HepG2 (cell line): ENCODE data around the gene PIK3CD. TPM values are rescaled to one million over a fixed set of nuclear protein-coding genes. Genes with fewer than 3 reads are reported as not detected.

ENCODE experiments used
- ATAC-seq: fragments of 200-7000 bp; cut with Tn5 transposase; 3 replicates; pipeline ENCODE4 v1.9.1; 2020; ENCODE audit warnings: mild to moderate bottlenecking, moderate library complexity
- BruUV-seq: library from RNA; stranded (reverse); fragments of 400-500 nt; replicated peaks from 2 replicates; lab custom pipeline; 2021; lab: Mats Ljungman, UMichigan
- CTCF ChIA-PET: fragments of 300-600 bp; formaldehyde crosslinking; extraction: SDS; loops from one replicate; lab custom pipeline; 2021; ENCODE audit warnings: low total read pairs, inconsistent platforms, low intra/inter-chr PET ratio; lab: Yijun Ruan, JAX
- POLR2A ChIA-PET: fragments of 350-600 bp; sonication (Branson Sonifier 250); formaldehyde crosslinking; loops from one replicate; lab custom pipeline; 2020; ENCODE audit warnings: antibody characterized with exemption, inconsistent platforms; lab: Yijun Ruan, JAX
- DNase-seq: peaks from one replicate; pipeline ENCODE4 v3.0.0-alpha.2; 2015; ENCODE audit warnings: low spot score
- FAIRE-seq: peaks from 3 replicates; lab custom pipeline; 2011; peaks lifted over from hg19 to GRCh38; lab: Jason Lieb, UNC
- H2AFZ ChIP-seq: one replicate; pipeline ENCODE4 v1.6.1; 2011; ENCODE audit warnings: low read length, inconsistent platforms
- H3K27ac ChIP-seq: fragments of 300-600 bp; 3 replicates; pipeline ENCODE4 v1.8.0; 2011; ENCODE audit warnings: mixed run types, mild to moderate bottlenecking, mixed read lengths, low read length, inconsistent platforms; ENCODE audit not compliant: insufficient read depth; ENCODE audit errors: extremely low read length
- H3K27me3 ChIP-seq, 2 experiments: fragments of 200-600 bp in 1 of 2; 2 replicates in 1 of 2; 3 replicates in 1 of 2; pipeline versions ENCODE4 v1.6.0 to v1.8.0; 2011; ENCODE audit warnings: low read length in 2 of 2, mild to moderate bottlenecking in 2 of 2, moderate library complexity in 2 of 2, inconsistent platforms in 1 of 2; ENCODE audit not compliant: insufficient read depth in 2 of 2, control insufficient read depth in 1 of 2
- H3K36me3 ChIP-seq, 2 experiments: fragments of 200-600 bp in 1 of 2; replicated peaks in 1 of 2; 2 replicates in 1 of 2; 3 replicates in 1 of 2; pipeline versions ENCODE4 v1.5.1 to v1.8.0; 2011; ENCODE audit warnings: low read length in 2 of 2, inconsistent platforms in 1 of 2; ENCODE audit not compliant: insufficient read depth in 2 of 2, control insufficient read depth in 1 of 2
- H3K4me1 ChIP-seq: 2 replicates; pipeline ENCODE4 v1.5.1; 2012; ENCODE audit warnings: low read length, inconsistent platforms; ENCODE audit not compliant: insufficient read depth
- H3K4me2 ChIP-seq: 2 replicates; pipeline ENCODE4 v1.6.0; 2011; ENCODE audit warnings: low read depth, low read length, inconsistent platforms
- H3K4me3 ChIP-seq, 3 experiments: fragments of 200-600 bp in 1 of 3; sonication (generic), shearing (Covaris generic) in 1 of 3; replicated peaks in 1 of 3; 2 replicates each; pipeline ENCODE4 v1.5.1; 2011 to 2016; ENCODE audit warnings: low read length in 3 of 3, inconsistent platforms in 2 of 3, low read depth in 2 of 3, mild to moderate bottlenecking in 2 of 3, control low read depth in 1 of 3, mixed read lengths in 1 of 3; ENCODE audit not compliant: insufficient read depth in 1 of 3
- H3K79me2 ChIP-seq: one replicate; pipeline ENCODE4 v1.6.1; 2011; ENCODE audit warnings: low read length, inconsistent platforms; ENCODE audit not compliant: insufficient read depth
- H3K9ac ChIP-seq: 2 replicates; pipeline ENCODE4 v1.6.0; 2011; ENCODE audit warnings: mild to moderate bottlenecking, low read depth, low read length, inconsistent platforms; ENCODE audit not compliant: insufficient read depth
- H3K9me3 ChIP-seq: 2 replicates; pipeline ENCODE4 v1.5.1; 2012; ENCODE audit warnings: mild to moderate bottlenecking, low read length
- H4K20me1 ChIP-seq: 2 replicates; pipeline ENCODE4 v1.6.0; 2011; ENCODE audit warnings: inconsistent platforms, mild to moderate bottlenecking, low read length, moderate library complexity; ENCODE audit not compliant: insufficient read depth
- AGO1 ChIP-seq: fragments of 200-400 bp; formaldehyde crosslinking; IDR thresholded peaks from 2 replicates; pipeline ENCODE4 v1.6.1; 2017; ENCODE audit warnings: mild to moderate bottlenecking, low read depth, low read length, moderate library complexity; ENCODE audit not compliant: poor library complexity, severe bottlenecking
- FIP1L1 ChIP-seq: fragments of 200-400 bp; formaldehyde crosslinking; IDR thresholded peaks from 2 replicates; pipeline ENCODE4 v1.6.1; 2018; ENCODE audit warnings: low read depth, mild to moderate bottlenecking, low read length, moderate library complexity, borderline replicate concordance; ENCODE audit not compliant: insufficient read depth
- HNRNPL ChIP-seq: fragments of 200-400 bp; formaldehyde crosslinking; IDR thresholded peaks from 2 replicates; pipeline ENCODE4 v1.6.1; 2017; ENCODE audit warnings: mild to moderate bottlenecking, low read depth, low read length
- RAD51 ChIP-seq: fragments of 450-650 bp; IDR thresholded peaks from 2 replicates; pipeline ENCODE4 v1.6.1; 2016; ENCODE audit warnings: borderline replicate concordance
- TARDBP ChIP-seq: sonication (generic); formaldehyde crosslinking; IDR thresholded peaks from 2 replicates; pipeline ENCODE4 v1.8.0; 2022; ENCODE audit warnings: mild to moderate bottlenecking, missing genetic modification reagents
- YEATS2 ChIP-seq: sonication (generic); formaldehyde crosslinking; IDR thresholded peaks from 2 replicates; pipeline ENCODE4 v1.4.0; 2020; ENCODE audit warnings: missing genetic modification reagents, borderline replicate concordance
- ZNF318 ChIP-seq: sonication (generic); formaldehyde crosslinking; IDR thresholded peaks from 2 replicates; pipeline ENCODE4 v1.4.0; 2020; ENCODE audit warnings: mild to moderate bottlenecking, missing genetic modification reagents
- WGBS: methylation state at CpG from one replicate; pipeline ENCODE4 v1.1.6; 2017; ENCODE audit warnings: low lambda C conversion rate; 5-methylcytosine and 5-hydroxymethylcytosine counted together
- in situ Hi-C: cut with HindIII; loops from 2 replicates; pipeline ENCODE4 v1.10.0; 2017; ENCODE audit warnings: low pct_unique_long_range_greater_than_20kb; ENCODE audit not compliant: extremely low pct_ligation_motif_present
- intact Hi-C: fragments of 100-400 bp; cut with micrococcal nuclease; formaldehyde crosslinking; loops from one replicate; pipeline ENCODE4 v1.10.0; 2022; ENCODE audit not compliant: unreplicated experiment
- polyA plus RNA-seq, 8 experiments: library from polyadenylated mRNA; depleted of rRNA in 3 of 8; stranded (reverse) in 7 of 8; unstranded in 1 of 8; fragments of >200 nt; fragmentation: Illumina TruSeq in 4 of 8; extraction: Trizol in 4 of 8; gene quantifications; 2 replicates each; pipeline versions ENCODE4 v1.2.1 to v1.2.3, GENCODE V29; 2011 to 2016; ENCODE audit warnings: low read depth in 4 of 8, missing spikeins in 1 of 8, mixed read lengths in 1 of 8; ENCODE audit not compliant: insufficient read depth in 1 of 8
- total RNA-seq, 5 experiments: library from RNA; depleted of rRNA; stranded (reverse); fragments of >200 nt; fragmentation: Illumina TruSeq; extraction: Trizol; gene quantifications; 2 replicates each; pipeline ENCODE4 v1.2.3, GENCODE V29; 2016; ENCODE audit warnings: low read depth in 1 of 5
- TF ChIP-seq, protein P1 (sequence below): sonication (generic); formaldehyde crosslinking; IDR thresholded peaks from 2 replicates; pipeline ENCODE4 v1.5.1; 2020; ENCODE audit warnings: missing genetic modification reagents, mild to moderate bottlenecking, borderline replicate concordance

Gene PIK3CD
- total and polyA plus RNA-seq, 2 of the 13 experiments (the other 11 are each of a cell fraction or from before 2014, with no cell fraction given), result 7.1 to 10.0 TPM

DNA sequence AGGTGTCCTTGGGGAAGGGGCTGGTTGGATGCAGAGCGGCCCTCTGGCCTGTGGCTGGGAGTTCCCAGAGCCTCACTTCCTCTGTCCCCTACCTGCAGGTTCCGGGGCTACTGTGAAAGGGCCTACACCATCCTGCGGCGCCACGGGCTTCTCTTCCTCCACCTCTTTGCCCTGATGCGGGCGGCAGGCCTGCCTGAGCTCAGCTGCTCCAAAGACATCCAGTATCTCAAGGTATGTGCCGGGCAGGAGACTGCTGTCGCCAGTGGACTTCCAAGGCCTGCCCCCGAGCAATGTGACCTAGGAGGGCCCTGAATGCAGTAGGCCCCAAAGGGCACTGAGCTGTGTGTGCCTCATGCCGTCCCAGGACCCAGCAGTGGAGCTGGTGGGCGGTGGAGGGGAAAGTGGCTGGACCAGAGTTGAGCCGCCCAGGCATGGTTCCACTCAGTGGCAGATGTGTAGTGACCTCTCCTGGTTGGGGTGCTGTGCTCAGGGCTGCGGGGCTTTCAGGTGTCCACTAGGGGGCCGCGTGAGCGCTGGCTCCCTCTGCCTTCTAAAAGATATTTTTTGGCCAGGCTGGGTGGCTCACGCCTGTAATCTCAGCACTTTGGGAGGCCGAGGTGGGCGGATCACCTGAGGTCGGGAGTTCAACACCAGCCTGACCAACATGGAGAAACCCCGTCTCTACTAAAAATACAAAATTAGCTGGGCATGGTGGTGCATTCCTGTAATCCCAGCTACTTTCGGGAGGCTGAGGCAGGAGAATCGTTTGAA lies 73.4 kb downstream of the PIK3CD start (continued):
- TF ChIP-seq HNRNPL, result no peak
- TF ChIP-seq, all 625 proteins: peak for 26

DNA sequence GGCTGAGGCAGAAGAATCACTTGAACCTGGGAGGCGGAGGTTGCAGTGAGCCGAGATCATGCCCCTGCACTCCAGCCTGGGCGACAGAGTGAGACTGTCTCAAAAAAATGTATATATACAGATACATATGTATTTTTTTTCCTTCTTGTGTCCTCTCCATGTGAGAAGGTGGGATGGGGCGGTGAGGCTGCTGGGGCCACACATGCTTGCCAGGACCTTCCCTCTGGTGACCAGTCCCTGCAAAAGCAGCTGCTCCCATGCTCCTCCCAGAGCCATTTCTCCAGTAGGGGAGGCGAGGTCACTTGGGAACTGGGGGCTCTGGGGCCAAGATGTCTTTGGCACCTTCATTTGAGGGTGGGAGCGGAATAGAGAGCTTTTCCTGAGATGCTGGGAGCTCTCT lies 74.9 kb downstream of the PIK3CD start:
- FAIRE-seq, result no peak
- intact Hi-C loops, result no loop called here
- TF ChIP-seq TARDBP (CRISPR knock-in tag), result no peak
- no peak for TF ChIP-seq YEATS2 (CRISPR knock-in tag)
- no peak for TF ChIP-seq RAD51
- TF ChIP-seq AGO1, result no peak
- TF ChIP-seq, protein P1, sequence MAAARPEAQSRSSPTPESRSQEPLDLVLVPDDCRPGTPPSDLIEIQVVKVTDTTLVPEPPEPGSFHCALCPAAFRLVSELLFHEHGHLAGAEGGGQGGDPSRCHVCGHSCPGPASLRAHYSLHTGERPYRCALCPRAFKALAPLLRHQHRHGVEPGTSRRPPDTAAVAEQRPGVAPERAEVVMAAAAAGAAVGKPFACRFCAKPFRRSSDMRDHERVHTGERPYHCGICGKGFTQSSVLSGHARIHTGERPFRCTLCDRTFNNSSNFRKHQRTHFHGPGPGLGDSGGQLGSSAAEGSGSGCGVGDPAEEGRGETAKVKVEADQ (CRISPR knock-in tag), result no peak
- no peak for TF ChIP-seq FIP1L1
- TF ChIP-seq ZNF318 (CRISPR knock-in tag), result no peak

More for the DNA sequence above, 74.9 kb downstream of the PIK3CD start:
- BruUV-seq, result no TSS peak
- WGBS, result 98% methylated on average over 6 of the region's 6 CpGs
- Histone ChIP-seq H4K20me1 (no peaks in the 10 kb centered on the region), H3K79me2 (no peaks in the 10 kb centered on the region), H3K36me3 (peaks cover 43 to 78% of the 10 kb centered on the region in 2 experiments), H3K9me3 (peaks cover 12% of the 10 kb centered on the region; the same call in 1 of the 2 replicates), H3K9ac (no peak overlapping the region), H3K4me2 (no peak overlapping the region), H2AFZ (no peak overlapping the region), H3K27ac (no peak overlapping the region), H3K4me1 (no peaks in the 10 kb centered on the region), H3K27me3 (no peaks in the 10 kb centered on the region), H3K4me3 (no peak overlapping the region)
- DNase-seq (no peak), ATAC-seq (no peak)
- ChIA-PET CTCF (no interaction called here), POLR2A (interaction anchor here (1.3 kb wide), 1 partner anchor 9 kb away, joined by 4 read pairs; no protein-coding TSS in a partner anchor)
- in situ Hi-C loops, result no loop called here
